GM18520 (cell line): ENCODE results near the gene CLNK.

Experiments used
- ATAC-seq: cut with Tn5 transposase; IDR thresholded peaks from one replicate; pipeline ENCODE4 v1.9.1; 2021; ENCODE audit not compliant: unreplicated experiment

The CLNK gene

GRCh38 chr4:10458177-10458576 lies 226.4 kb downstream of the CLNK start:
- no peak for ATAC-seq

GRCh38 chr4:10457255-10457801 lies 227.2 kb downstream of the CLNK start, which contains the start of gene ZNF518B:
ZNF518B (minus strand) TSS chr4:10457426; CDS start chr4:10446328, 11,098 bp downstream.
- ATAC-seq, result peak; percentile 62

GRCh38 chr4:10456595-10457254 lies 227.8 kb downstream of the CLNK start:
- ATAC-seq, result peak; percentile 29

DNA sequence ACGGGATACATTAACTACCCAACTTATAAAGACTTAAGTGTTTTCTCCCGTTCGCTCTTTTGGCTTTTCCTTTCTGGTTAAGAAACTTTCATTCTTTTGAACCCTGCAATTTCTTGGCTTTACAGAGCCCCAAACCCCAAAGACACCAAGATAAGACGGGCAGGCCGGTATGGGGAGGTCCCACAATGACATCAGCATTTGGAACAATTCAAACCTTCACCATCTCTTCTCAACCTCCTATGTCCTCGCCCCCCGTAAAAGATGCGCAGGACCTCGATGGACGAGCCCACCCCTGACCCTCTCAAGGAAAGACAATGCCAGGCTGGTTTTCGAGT lies 228.3 kb downstream of the CLNK start:
- ATAC-seq, result no peak

- no peak for ATAC-seq
Measured at GRCh38 chr4:10455133-10455532, 229.4 kb downstream of the CLNK start.

- ATAC-seq, result no peak
Measured at GRCh38 chr4:10454726-10455125, 229.8 kb downstream of the CLNK start.

- ATAC-seq, result no peak
Measured at GRCh38 chr4:10454121-10454520, 230.4 kb downstream of the CLNK start.

DNA sequence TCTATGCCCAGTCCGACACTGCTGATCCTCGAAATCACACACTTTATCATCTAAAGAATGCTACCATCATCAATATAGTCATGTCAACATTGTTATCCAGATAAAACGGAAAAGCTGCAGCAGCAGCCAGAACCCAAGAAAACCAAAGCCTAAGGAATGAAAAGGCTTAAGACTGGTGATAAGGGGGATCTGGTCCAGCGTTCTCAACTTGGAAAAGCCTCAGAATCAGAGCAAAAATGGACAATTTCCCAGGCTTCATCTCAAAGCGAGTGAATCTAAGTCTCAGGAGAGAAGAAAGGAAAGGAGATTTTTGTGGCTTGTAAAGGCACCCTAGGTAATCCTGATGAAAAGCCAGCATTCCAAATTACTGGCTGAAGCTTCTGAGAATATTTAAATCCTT lies 235.6 kb downstream of the CLNK start:
- no peak for ATAC-seq

GRCh38 chr4:10442976-10443375 lies 241.6 kb downstream of the CLNK start:
- ATAC-seq, result no peak

DNA sequence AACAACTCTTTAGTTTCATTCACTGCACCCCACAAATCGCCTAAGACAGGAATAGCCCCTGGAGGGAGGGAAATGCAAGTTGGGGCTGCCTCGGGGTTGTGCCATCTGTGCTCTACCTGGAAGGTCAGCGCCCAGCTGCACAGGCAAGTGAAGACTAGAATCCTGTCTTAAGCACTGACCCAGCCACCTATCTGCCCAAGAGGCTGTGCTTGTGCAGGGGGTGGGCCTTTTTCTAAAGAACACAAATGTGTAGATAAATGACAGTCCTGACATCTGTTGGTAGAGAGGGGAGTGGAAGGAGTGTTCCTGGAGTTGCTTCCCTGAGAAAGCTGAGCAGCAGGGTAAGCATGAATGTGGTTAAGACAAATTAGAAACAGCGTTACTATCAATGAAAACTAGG lies 243.1 kb downstream of the CLNK start:
- no peak for ATAC-seq

DNA sequence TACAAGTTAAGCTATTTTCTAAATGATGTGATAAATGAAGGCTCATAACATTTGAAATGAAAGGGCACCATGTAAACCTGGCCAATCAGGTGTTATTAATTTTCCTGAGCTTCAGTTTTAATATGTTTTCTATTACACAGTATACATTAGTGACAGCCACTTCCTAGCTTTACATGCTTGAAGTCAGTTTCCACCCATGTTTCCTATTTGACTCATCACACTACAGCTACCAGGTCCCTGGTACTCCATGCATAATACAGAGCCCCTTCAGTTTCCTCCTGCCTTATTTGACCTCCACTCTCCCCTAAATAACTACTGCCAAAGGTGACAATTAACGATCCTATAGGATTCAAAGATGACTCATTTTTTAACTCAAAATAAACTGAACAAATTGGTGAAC lies 245.6 kb downstream of the CLNK start:
- no peak for ATAC-seq

DNA sequence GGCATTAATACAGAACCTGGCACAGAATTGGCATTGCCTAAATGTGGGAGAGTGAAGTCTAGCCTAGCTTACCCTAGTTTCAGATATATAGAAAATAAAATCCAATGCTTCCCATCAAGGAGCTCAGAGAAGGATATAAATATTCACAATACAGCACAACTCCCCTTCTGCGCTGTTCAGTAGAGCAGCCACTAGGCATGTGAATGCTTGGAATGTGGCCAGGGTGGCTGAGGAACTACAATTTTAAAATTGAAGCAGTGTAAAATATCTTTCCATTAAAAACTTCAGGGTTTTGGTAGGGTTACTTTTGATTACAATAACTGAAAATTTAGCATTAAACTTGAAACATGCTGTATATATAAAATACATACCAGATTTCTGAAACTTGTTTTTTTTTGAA lies 246.8 kb downstream of the CLNK start:
- no peak for ATAC-seq
